GM12892 (cell line): ENCODE data around the gene TMEM158.

Experiments used
- POLR2A ChIP-seq: IDR thresholded peaks from 2 replicates; pipeline ENCODE4 v1.6.1; 2011; ENCODE audit warnings: low read depth, low read length, control low read depth
- POLR2AphosphoS5 ChIP-seq: IDR thresholded peaks from 2 replicates; pipeline ENCODE4 v1.6.1; 2011; ENCODE audit warnings: low read depth, low read length, control low read depth
- TAF1 ChIP-seq: IDR thresholded peaks from 2 replicates; pipeline ENCODE4 v1.6.1; 2011; ENCODE audit warnings: low read depth, mild to moderate bottlenecking, control low read depth, low read length, borderline replicate concordance

DNA sequence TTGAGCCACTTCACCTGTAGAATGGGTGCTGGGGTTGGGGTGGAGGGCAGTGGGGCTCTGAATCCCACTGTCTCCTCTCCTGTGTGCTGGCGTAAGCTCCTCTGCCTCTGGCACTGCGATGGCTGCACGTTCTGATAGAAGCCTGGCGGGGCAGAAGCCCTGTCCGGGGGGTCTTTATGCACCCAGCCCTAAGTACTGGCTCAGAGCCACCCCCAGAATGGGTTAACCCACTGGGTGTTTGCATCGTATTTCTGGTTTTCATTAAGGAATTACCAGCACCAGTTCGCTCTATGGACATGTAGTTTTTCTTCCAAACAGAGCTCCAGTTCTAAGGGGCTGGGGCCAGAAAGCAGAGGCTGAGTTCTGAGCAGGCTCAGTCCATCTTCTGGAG is 42.2 kb downstream of the TMEM158 start:
- TF ChIP-seq TAF1 (no peak), POLR2A (no peak), POLR2AphosphoS5 (no peak)
